ENCODE measurements around the gene WNT9A. TPM values are rescaled to one million over a fixed set of nuclear protein-coding genes. Genes with fewer than 3 reads are reported as not detected.

The WNT9A gene
- total and polyA plus RNA-seq, 4 donors = 2.6 to 8.6 (median 4.9) TPM

DNA sequence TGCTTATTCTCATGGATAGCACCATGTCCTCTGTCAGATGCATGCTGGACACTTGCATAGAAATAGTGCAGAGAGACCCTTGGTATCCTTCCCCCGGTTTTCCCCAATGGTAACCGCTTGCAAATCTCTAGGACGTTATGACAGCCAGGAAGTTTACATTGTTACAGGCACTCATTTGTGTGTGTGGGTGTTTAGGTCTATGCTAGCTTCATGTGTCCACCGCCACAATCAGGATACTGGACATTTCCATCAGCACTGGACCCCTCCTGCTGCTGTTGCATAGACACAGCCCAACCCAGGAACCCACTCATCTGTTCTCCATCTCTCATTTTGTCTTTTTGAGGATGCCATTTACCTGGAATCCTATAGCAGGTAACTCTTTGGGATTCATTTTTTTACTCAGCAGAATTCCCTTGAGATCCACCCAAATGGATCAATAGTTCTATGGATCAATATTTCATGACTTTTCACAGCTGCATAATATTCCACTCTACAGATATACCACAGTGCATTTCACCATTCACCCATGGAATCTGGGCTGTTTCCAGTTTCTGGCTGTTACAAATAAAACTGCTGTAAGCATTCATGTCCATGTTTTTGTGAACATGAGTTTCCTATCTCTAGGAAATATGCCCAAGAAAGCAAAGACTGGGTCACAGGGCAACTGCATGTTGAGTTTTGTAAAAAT lies 6.6 kb upstream of the WNT9A start:
- Histone ChIP-seq H3K27ac (ENCODE audit: low read depth in 1 of 2, low read length in 1 of 2) (no peak overlapping the region), H3K4me3 (no peak overlapping the region), H3K36me3 (ENCODE audit: control insufficient read depth in 4 of 4, insufficient read depth in 4 of 4, low read length in 4 of 4) (no peaks in the 10 kb centered on the region), H3K27me3 (ENCODE audit: control insufficient read depth in 3 of 3, insufficient read depth in 3 of 3, low read length in 2 of 3) (no peaks in the 10 kb centered on the region), H3K4me1 (ENCODE audit: control insufficient read depth in 5 of 5, insufficient read depth in 5 of 5, low read length in 5 of 5) (peaks cover 0 to 16% (median 0%) of the 10 kb centered on the region in 5 donors), H3K9ac (ENCODE audit: insufficient read depth in 1 of 2, low read length in 2 of 2) (no peak overlapping the region), H3K9me3 (ENCODE audit: control insufficient read depth in 4 of 4, insufficient read depth in 3 of 4, low read length in 3 of 4) (peaks cover 0 to 4% (median under 1%) of the 10 kb centered on the region in 4 donors)
- no peak for ATAC-seq (ENCODE audit: insufficient read depth, low FRiP score)
- WGBS, 2 donors = 17 to 20% methylated on average over 4 of the region's 4 CpGs
- TF ChIP-seq, protein P1, sequence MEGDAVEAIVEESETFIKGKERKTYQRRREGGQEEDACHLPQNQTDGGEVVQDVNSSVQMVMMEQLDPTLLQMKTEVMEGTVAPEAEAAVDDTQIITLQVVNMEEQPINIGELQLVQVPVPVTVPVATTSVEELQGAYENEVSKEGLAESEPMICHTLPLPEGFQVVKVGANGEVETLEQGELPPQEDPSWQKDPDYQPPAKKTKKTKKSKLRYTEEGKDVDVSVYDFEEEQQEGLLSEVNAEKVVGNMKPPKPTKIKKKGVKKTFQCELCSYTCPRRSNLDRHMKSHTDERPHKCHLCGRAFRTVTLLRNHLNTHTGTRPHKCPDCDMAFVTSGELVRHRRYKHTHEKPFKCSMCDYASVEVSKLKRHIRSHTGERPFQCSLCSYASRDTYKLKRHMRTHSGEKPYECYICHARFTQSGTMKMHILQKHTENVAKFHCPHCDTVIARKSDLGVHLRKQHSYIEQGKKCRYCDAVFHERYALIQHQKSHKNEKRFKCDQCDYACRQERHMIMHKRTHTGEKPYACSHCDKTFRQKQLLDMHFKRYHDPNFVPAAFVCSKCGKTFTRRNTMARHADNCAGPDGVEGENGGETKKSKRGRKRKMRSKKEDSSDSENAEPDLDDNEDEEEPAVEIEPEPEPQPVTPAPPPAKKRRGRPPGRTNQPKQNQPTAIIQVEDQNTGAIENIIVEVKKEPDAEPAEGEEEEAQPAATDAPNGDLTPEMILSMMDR (IDR thresholded peaks at IDR 0.05; ENCODE audit: control extremely low read depth, extremely low read depth) = no peak
- DNase-seq = no peak

DNA sequence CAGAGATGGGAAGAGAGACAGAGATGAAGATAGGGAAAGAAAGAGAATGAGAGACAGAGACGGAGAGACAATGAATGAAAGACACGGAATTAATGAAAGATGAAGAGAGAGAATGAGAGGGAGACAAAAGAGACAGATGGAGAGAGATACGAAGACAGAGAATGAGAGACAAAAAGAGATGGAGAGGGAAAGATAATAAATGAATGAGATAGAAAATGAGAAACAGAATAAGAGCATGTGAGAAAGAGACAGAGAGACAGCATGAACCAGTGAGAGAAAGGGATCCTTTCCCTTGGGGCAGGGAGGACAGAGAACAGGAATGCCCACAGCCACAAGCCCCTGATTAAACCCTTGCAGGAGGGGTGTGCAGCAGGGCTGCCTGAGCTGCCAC lies 5.3 kb upstream of the WNT9A start:
- H3K9me3 ChIP-seq (ENCODE audit: control insufficient read depth in 4 of 4, insufficient read depth in 3 of 4, low read length in 3 of 4) = peaks cover 0 to 4% (median under 1%) of the 10 kb centered on the region in 4 donors
- H3K27me3 ChIP-seq (ENCODE audit: control insufficient read depth in 3 of 3, insufficient read depth in 3 of 3, low read length in 2 of 3) = no peaks in the 10 kb centered on the region
- no peak for DNase-seq
- 85 to 90% methylated on average over 3 of the region's 3 CpGs for WGBS, 2 donors
- no peak overlapping the region for H3K27ac ChIP-seq (ENCODE audit: low read depth in 1 of 2, low read length in 1 of 2)
- no peak for ATAC-seq (ENCODE audit: insufficient read depth, low FRiP score)
- TF ChIP-seq, protein P1 (IDR thresholded peaks at IDR 0.05; ENCODE audit: control extremely low read depth, extremely low read depth) = no peak
- peaks cover 0 to 26% (median 0%) of the 10 kb centered on the region in 5 donors for H3K4me1 ChIP-seq (ENCODE audit: control insufficient read depth in 5 of 5, insufficient read depth in 5 of 5, low read length in 5 of 5)
- no peak overlapping the region for H3K9ac ChIP-seq (ENCODE audit: insufficient read depth in 1 of 2, low read length in 2 of 2)
- H3K4me3 ChIP-seq = no peak overlapping the region
- no peaks in the 10 kb centered on the region for H3K36me3 ChIP-seq (ENCODE audit: control insufficient read depth in 4 of 4, insufficient read depth in 4 of 4, low read length in 4 of 4)

DNA sequence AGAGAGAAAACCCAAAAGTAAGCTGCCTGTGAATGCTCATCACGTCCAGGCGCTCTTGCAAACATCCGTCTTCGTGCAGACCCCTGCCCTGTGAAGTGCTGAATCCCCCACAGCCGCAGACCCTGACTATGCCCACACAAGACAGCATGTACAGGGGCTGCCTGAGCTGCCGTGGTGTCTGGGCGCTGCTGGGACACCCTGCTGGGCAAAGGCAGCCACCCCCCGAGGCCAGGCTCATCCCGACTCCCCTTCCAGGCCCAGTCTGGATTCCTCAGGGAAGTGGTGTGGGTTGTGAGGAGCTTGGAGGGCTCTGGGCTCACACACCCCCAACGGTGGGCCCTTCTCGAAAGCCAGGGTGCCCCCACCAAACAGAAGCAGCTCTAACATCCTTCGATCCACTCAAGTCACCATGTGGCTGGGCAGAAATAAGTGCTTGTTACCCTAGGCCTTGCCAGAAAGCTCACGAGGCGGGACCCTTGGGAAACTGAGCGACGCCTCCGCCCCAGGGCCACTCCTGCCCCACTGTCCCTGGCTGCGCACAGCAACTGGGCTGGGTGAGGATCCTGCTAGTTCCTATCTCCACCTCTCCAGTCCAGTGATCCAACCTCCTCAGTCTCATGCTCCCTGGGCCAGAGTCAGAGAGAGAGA lies 4.8 kb upstream of the WNT9A start:
- DNase-seq (peak in 1 of 3 donors; percentile 11), ATAC-seq (ENCODE audit: insufficient read depth, low FRiP score) (no peak)
- Histone ChIP-seq H3K9ac (ENCODE audit: insufficient read depth in 1 of 2, low read length in 2 of 2) (no peak overlapping the region), H3K27ac (ENCODE audit: low read depth in 1 of 2, low read length in 1 of 2) (no peak overlapping the region), H3K4me3 (no peak overlapping the region), H3K4me1 (ENCODE audit: control insufficient read depth in 5 of 5, insufficient read depth in 5 of 5, low read length in 5 of 5) (peaks cover 0 to 26% (median 0%) of the 10 kb centered on the region in 5 donors), H3K36me3 (ENCODE audit: control insufficient read depth in 4 of 4, insufficient read depth in 4 of 4, low read length in 4 of 4) (no peaks in the 10 kb centered on the region), H3K9me3 (ENCODE audit: control insufficient read depth in 4 of 4, insufficient read depth in 3 of 4, low read length in 3 of 4) (peaks cover 0 to 4% (median under 1%) of the 10 kb centered on the region in 4 donors), H3K27me3 (ENCODE audit: control insufficient read depth in 3 of 3, insufficient read depth in 3 of 3, low read length in 2 of 3) (no peaks in the 10 kb centered on the region)
- TF ChIP-seq, protein P1 (IDR thresholded peaks at IDR 0.05; ENCODE audit: control extremely low read depth, extremely low read depth) = no peak
- 78 to 85% methylated on average over 18 of the region's 18 CpGs for WGBS, 2 donors

Measured in lung (tissue), 12 donors.